Heart right ventricle (tissue), 16 donors: ENCODE data around the gene MYRF. TPM values are rescaled to one million over a fixed set of nuclear protein-coding genes. Genes with fewer than 3 reads are reported as not detected.

Experiments
- ATAC-seq, 8 donors: fragments of 200-7000 bp; cut with Tn5 transposase; one replicate each; pipeline ENCODE4 v1.9.1; 2020; ENCODE audit warnings: mild to moderate bottlenecking in 8 of 8, moderate library complexity in 8 of 8, moderate number of reproducible peaks in 1 of 8
- DNase-seq, 2 donors: peaks; one replicate each; pipeline ENCODE4 v3.0.0-alpha.2; 2020
- H3K27ac ChIP-seq, 10 donors: fragments of 200-600 bp; sonication (generic) in 2 of 10; one replicate each; pipeline versions ENCODE4 v1.5.0 to v1.8.0; 2020 to 2022; ENCODE audit warnings: mild to moderate bottlenecking in 3 of 10
- H3K27me3 ChIP-seq, 7 donors: fragments of 200-600 bp; one replicate each; pipeline ENCODE4 v1.8.0; 2021 to 2022; ENCODE audit warnings: mild to moderate bottlenecking in 2 of 7
- H3K36me3 ChIP-seq, 9 donors: fragments of 200-600 bp; sonication (generic) in 1 of 9; one replicate each; pipeline versions ENCODE4 v1.5.0 to v1.8.0; 2020 to 2022; ENCODE audit warnings: mild to moderate bottlenecking in 2 of 9
- H3K4me1 ChIP-seq, 9 donors: fragments of 200-600 bp; sonication (generic) in 1 of 9; one replicate each; pipeline versions ENCODE4 v1.5.0 to v1.8.0; 2020 to 2022; ENCODE audit warnings: mild to moderate bottlenecking in 4 of 9
- H3K4me3 ChIP-seq, 10 donors: fragments of 200-600 bp; sonication (generic) in 2 of 10; one replicate each; pipeline versions ENCODE4 v1.5.0 to v1.8.0; 2020 to 2022; ENCODE audit warnings: mild to moderate bottlenecking in 7 of 10, moderate library complexity in 2 of 10
- H3K9me3 ChIP-seq, 11 donors: fragments of 200-600 bp in 10 of 11; sonication (generic) in 2 of 11; one replicate each; pipeline versions ENCODE4 v1.5.0 to v1.8.0; 2013 to 2022; ENCODE audit warnings: mild to moderate bottlenecking in 2 of 11, control low read depth in 1 of 11, moderate library complexity in 1 of 11
- CTCF ChIP-seq, 9 donors: fragments of 200-600 bp; sonication (generic) in 2 of 9; IDR thresholded peaks; one replicate each; pipeline versions ENCODE4 v1.5.0 to v1.8.0; 2021 to 2022; ENCODE audit warnings: antibody characterized with exemption in 9 of 9, mild to moderate bottlenecking in 5 of 9, moderate library complexity in 1 of 9
- WGBS, 2 donors: extraction: QIAGEN DNeasy Blood & Tissue Kit; methylation state at CpG; one replicate each; pipeline ENCODE4 v1.1.7; 2013; ENCODE audit warnings: inconsistent platforms in 1 of 2; 5-methylcytosine and 5-hydroxymethylcytosine counted together
- intact Hi-C, 10 donors: fragments of 100-400 bp; cut with DNase I; formaldehyde crosslinking; loops; one replicate each; pipeline versions ENCODE4 v1.11.1 to v1.14.2; 2022
- polyA plus RNA-seq, 2 donors: library from polyadenylated mRNA; stranded (reverse); fragments of 200-250 nt; gene quantifications; one replicate each; pipeline ENCODE4 v1.2.3, GENCODE V29; 2013
- total RNA-seq, 10 donors: library from RNA; stranded (reverse); fragmentation: NEBNext Ultra II Directional in 3 of 10; extraction: Animal tissue kit (Norgen Biotek cat#: 25700) in 3 of 10; gene quantifications; one replicate each; pipeline versions ENCODE4 v1.2.1 to v1.2.4, GENCODE V29; 2021 to 2023
- donor health status: Arrhythmogenic right ventricular cardiomyopathy.
- donor health status: ischemic (EF 13 %, LVEDD 7.1; RV severe dilation, severe dysfunction).
- donor health status: healthy with polysubstance abuse.
- donor health status: DM: no; HTN: yes; CAD: no.
- donor health status: DM: no; HTN: no; CAD: no.
- donor health status: ischemic (EF 25% LVEDD 6.9; RV normal size, moderate dysfunction).
- donor health status: ischemic (EF 25% LVEDD 5.7; RV mildly dilated, moderate dysfunction).
- donor health status: healthy.
- donor health status: DM: yes; HTN: yes; CAD: no.
- donor health status: Ischemic cardiomyopathy.
- donor health status: ischemic (EF 35%, LVEDD 5.7; RV mildly dilated, moderate dysfunction).
- donor health status: nonischemic (EF 11% LVEDD 7.7; RV severe dilation, severe dysfunction).
- donor health status: DM: yes; HTN: yes; CAD: no.
- donor health status: PGD.
- donor health status: ischemic (EF 29% LVEDD 5.4; RV normal size, mild dysfunction).
- donor health status: nonischemic (EF 23%, LVEDD 6.1; RV moderate dilation, normal function).

The MYRF gene
- total and polyA plus RNA-seq, 12 donors, result 0.13 to 1.2 (median 0.26) TPM

DNA sequence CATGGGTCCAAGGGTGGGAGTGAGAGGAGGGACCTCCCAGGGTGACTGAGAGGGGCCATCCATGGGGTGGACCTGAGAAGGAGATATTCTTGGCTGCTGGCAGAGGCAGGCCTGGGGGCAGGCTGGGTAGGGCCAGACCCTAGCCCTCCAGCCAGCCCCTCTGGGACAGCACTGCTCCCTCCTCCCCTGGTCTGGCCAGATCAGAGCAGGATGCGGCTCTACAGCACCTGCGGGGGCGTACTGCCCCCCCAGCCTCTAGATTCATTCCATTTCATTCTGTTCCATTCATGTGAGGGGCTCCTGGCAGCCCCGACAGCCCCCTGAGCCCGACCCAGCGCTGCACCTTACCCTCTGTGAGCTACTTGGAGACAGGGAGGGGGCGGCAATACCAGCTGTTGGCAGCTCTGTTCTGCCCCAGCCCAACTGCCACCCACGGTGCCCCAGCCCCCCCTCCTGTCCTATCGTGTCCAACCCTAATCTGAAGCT lies 34.3 kb upstream of the MYRF start:
- 6 to 10% methylated on average over 9 of the region's 9 CpGs for WGBS, 2 donors
- no peak for TF ChIP-seq CTCF (IDR thresholded peaks at IDR 0.05)
- peak overlapping the region in 8 of 10 donors; percentile 38 to 77 (median 61) for H3K27ac ChIP-seq

DNA sequence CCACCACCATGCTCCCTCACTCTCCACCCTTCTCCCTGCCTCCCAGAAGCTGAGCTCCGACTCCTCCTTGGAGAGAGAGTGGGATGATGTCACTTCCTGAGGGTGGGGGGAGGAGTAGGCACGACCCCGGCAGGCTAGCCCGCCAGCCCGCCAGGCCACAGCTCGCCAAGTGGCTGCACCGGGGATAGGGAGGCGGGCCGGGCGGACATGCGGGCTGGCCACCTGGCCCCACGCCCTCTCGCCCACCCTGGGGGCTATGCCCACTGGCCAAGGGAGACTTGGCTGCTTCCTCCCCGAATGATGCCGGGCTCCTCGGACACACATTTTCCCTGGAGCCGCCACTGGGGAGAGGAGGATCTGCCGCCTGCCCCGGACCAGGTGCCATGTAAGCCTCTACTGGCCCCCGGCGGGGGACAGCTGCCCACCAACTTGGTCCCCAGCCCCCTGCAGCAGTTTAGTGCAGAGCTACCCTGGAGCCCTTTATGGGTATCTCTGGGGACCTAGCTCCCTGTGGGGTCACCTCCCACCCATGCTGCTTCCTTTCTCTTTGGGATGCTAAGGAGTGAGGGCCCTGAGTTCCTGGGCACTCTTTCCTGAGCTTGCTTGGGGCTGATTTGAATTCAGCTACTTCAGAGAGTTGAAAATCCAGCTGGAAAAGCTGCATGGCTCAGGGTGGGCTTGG lies 33.7 kb upstream of the MYRF start:
- peak in 1 of 2 donors; percentile 70 for DNase-seq
- peak; percentile 62 to 86 (median 80) for ATAC-seq

More for the DNA sequence above, 34.3 kb upstream of the MYRF start:
- Histone ChIP-seq H3K27me3 (no peaks in the 10 kb centered on the region), H3K4me1 (peaks cover 0 to 39% (median 16%) of the 10 kb centered on the region in 9 donors), H3K36me3 (peaks cover 0 to 9% (median 0%) of the 10 kb centered on the region in 9 donors), H3K4me3 (peak overlapping the region in 9 of 10 donors; percentile 16 to 55 (median 54)), H3K9me3 (no peaks in the 10 kb centered on the region)
- intact Hi-C loops, result no loop called here
- DNase-seq (no peak), ATAC-seq (peak; percentile 5 to 50 (median 24))

GRCh38 chr11:61719978-61720377 lies 32.5 kb upstream of the MYRF start:
- no peaks in the 10 kb centered on the region for H3K27me3 ChIP-seq
- 91 to 95% methylated on average over 12 of the region's 12 CpGs for WGBS, 2 donors
- ATAC-seq (no peak), DNase-seq (no peak)
- TF ChIP-seq CTCF (IDR thresholded peaks at IDR 0.05), result no peak
- no peak overlapping the region for H3K4me3 ChIP-seq
- peaks cover 0 to 21% (median 0%) of the 10 kb centered on the region in 9 donors for H3K36me3 ChIP-seq
- no peak overlapping the region for H3K27ac ChIP-seq
- intact Hi-C loops, result no loop called here
- H3K9me3 ChIP-seq, result no peaks in the 10 kb centered on the region
- H3K4me1 ChIP-seq, result peaks cover 0 to 42% (median 18%) of the 10 kb centered on the region in 9 donors

More for the DNA sequence above, 33.7 kb upstream of the MYRF start:
- Histone ChIP-seq H3K27me3 (no peaks in the 10 kb centered on the region), H3K36me3 (peaks cover 0 to 14% (median 0%) of the 10 kb centered on the region in 9 donors), H3K9me3 (no peaks in the 10 kb centered on the region), H3K27ac (peak overlapping the region in 8 of 10 donors; percentile 38 to 77 (median 61)), H3K4me3 (peak overlapping the region in 9 of 10 donors; percentile 16 to 55 (median 54)), H3K4me1 (peaks cover 0 to 39% (median 16%) of the 10 kb centered on the region in 9 donors)
- 10 to 21% methylated on average over 21 of the region's 21 CpGs for WGBS, 2 donors
- no peak for TF ChIP-seq CTCF (IDR thresholded peaks at IDR 0.05)
- intact Hi-C loops, result no loop called here

- ATAC-seq (no peak), DNase-seq (no peak)
- no peak overlapping the region for H3K4me3 ChIP-seq
- no peaks in the 10 kb centered on the region for H3K9me3 ChIP-seq
- no peaks in the 10 kb centered on the region for H3K27me3 ChIP-seq
- peaks cover 0 to 26% (median 0%) of the 10 kb centered on the region in 9 donors for H3K36me3 ChIP-seq
- intact Hi-C loops, result no loop called here
- WGBS, 2 donors, result 94 to 96% methylated on average over 20 of the region's 20 CpGs
- TF ChIP-seq CTCF (IDR thresholded peaks at IDR 0.05), result no peak
- H3K4me1 ChIP-seq, result peaks cover 0 to 36% (median 18%) of the 10 kb centered on the region in 9 donors
- no peak overlapping the region for H3K27ac ChIP-seq
These were observed 31.8 kb upstream of the MYRF start for GRCh38 chr11:61720597-61720996.
